Endodermal cell (in vitro differentiated cells): ENCODE data around the gene LRIT3. TPM values are rescaled to one million over a fixed set of nuclear protein-coding genes. Genes with fewer than 3 reads are reported as not detected.

Experiments used
- DNase-seq: peaks from one replicate; pipeline ENCODE4 v3.0.0-alpha.2; 2017
- H3K27ac ChIP-seq: 2 replicates; pipeline ENCODE4 v1.5.1; 2013; ENCODE audit warnings: mild to moderate bottlenecking, low read depth, low read length, moderate library complexity
- H3K27me3 ChIP-seq: 2 replicates; pipeline ENCODE4 v1.6.1; 2013; ENCODE audit warnings: mild to moderate bottlenecking, low read length, moderate library complexity; ENCODE audit not compliant: insufficient read depth, control insufficient read depth, poor library complexity, severe bottlenecking
- H3K36me3 ChIP-seq: 2 replicates; pipeline ENCODE4 v1.7.0; 2013; ENCODE audit warnings: mild to moderate bottlenecking, low read length, moderate library complexity; ENCODE audit not compliant: control insufficient read depth, insufficient read depth
- H3K4me1 ChIP-seq: one replicate; pipeline ENCODE4 v1.7.0; 2013; ENCODE audit warnings: low read length; ENCODE audit not compliant: control insufficient read depth, insufficient read depth
- H3K4me3 ChIP-seq: 2 replicates; pipeline ENCODE4 v1.5.1; 2013; ENCODE audit warnings: mild to moderate bottlenecking, low read length, moderate library complexity
- H3K9ac ChIP-seq: 2 replicates; pipeline ENCODE4 v1.6.1; 2013; ENCODE audit warnings: mild to moderate bottlenecking, low read length, moderate library complexity; ENCODE audit not compliant: poor library complexity, severe bottlenecking; ENCODE audit errors: extremely low read depth
- H3K9me3 ChIP-seq: 2 replicates; pipeline ENCODE4 v1.6.1; 2013; ENCODE audit warnings: mild to moderate bottlenecking, low read length, moderate library complexity; ENCODE audit not compliant: control insufficient read depth
- H3K27ac Mint-ChIP-seq: 2 replicates; pipeline ENCODE4 v1.8.0; 2020; ENCODE audit warnings: mixed read lengths
- H3K27me3 Mint-ChIP-seq: 2 replicates; pipeline ENCODE4 v1.8.0; 2021; ENCODE audit warnings: mild to moderate bottlenecking, mixed read lengths; ENCODE audit not compliant: insufficient read depth
- H3K36me3 Mint-ChIP-seq: 2 replicates; pipeline ENCODE4 v1.8.0; 2020; ENCODE audit warnings: low read depth, mixed read lengths
- H3K4me1 Mint-ChIP-seq: 2 replicates; pipeline ENCODE4 v1.8.0; 2020; ENCODE audit warnings: mixed read lengths
- H3K4me3 Mint-ChIP-seq: 2 replicates; pipeline ENCODE4 v1.8.0; 2020; ENCODE audit warnings: mild to moderate bottlenecking, moderate library complexity, mixed read lengths
- H3K9me3 Mint-ChIP-seq: 2 replicates; pipeline ENCODE4 v1.8.0; 2020; ENCODE audit warnings: mild to moderate bottlenecking, mixed read lengths
- WGBS, 2 experiments: methylation state at CpG; one replicate each; pipeline versions ENCODE4 v1.1.5 to v1.1.7; 2013; ENCODE audit warnings: missing lambda C conversion rate in 2 of 2, mixed read lengths in 1 of 2; ENCODE audit not compliant: insufficient coverage in 1 of 2, insufficient read length in 1 of 2; 5-methylcytosine and 5-hydroxymethylcytosine counted together
- total RNA-seq, 2 donors: library from RNA; stranded (reverse); fragmentation: NEBNext Ultra II Directional in 1 of 2; extraction: Animal tissue kit (Norgen Biotek cat#: 25700) in 1 of 2; gene quantifications; 2 replicates in 1 of 2; 3 replicates in 1 of 2; pipeline ENCODE4 v1.2.1, GENCODE V29; 2021
- TF ChIP-seq, protein P1 (sequence below): fragments of 200-600 bp; sonication (generic); conservative IDR thresholded peaks from 2 replicates; pipeline ENCODE4 v1.5.0; 2021; ENCODE audit warnings: antibody characterized with exemption, mild to moderate bottlenecking

The LRIT3 gene
- total RNA-seq, 2 donors from 2014 or later, result 1.5 to 3.1 TPM

DNA sequence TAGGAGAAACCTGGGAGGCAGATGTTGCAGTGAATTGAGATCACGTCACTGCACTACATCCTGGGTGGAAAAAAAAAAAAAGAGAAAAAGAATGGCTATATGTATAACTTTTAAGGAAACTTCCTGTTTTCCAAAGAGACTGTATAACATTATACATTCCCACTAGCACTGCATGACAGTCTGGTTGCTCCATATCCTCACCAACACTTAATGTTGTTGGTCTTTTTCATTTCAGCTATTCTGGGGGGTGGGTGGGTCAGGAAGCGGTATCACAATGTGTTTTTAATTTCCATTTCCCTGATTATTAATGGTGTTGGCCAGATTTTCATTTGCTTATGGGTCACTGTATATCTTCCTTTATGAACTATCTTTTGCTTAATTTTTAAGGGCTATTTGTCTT, 13.4 kb downstream of the LRIT3 start:
- Mint-ChIP-seq H3K4me3 (no peak overlapping the region), H3K36me3 (peaks cover 16% of the 10 kb centered on the region)

DNA sequence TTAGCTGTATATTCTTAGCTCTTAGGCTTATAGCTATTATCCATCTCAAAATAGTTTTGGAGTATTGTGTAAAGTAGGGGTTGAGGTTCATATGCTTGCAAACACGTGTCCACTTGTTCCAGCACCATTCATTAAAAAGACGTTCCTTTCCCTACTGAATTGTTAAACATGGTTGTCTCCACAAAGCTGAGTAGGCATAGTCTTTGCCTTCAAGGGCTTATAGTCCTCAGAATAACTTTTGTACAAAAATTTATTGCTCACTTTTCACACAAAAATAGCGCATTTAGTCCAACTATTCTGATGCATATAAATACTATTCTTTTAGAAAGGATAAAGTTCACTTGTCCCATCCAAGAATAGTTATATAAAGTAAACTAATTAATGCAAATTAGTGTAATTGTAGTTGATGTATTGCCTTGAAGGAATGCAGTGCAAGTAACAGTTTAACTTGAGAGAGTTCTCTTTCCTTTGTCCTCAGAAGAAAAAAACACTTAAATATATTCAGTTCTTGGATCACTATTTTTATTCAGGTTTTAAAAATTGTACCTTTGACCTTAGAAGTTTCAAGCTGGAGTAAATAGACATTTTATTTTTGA, 14.1 kb downstream of the LRIT3 start:
- Histone ChIP-seq H3K27ac (no peak overlapping the region), H3K9ac (no peak overlapping the region), H3K27me3 (no peaks in the 10 kb centered on the region), H3K9me3 (peaks cover 31% of the 10 kb centered on the region), H3K4me3 (no peak overlapping the region), H3K4me1 (no peaks in the 10 kb centered on the region), H3K36me3 (no peaks in the 10 kb centered on the region)
- Mint-ChIP-seq H3K27me3 (no peaks in the 10 kb centered on the region), H3K36me3 (peaks cover 16% of the 10 kb centered on the region), H3K4me3 (no peak overlapping the region), H3K4me1 (no peaks in the 10 kb centered on the region), H3K9me3 (peaks cover 36% of the 10 kb centered on the region), H3K27ac (no peak overlapping the region)
- TF ChIP-seq, protein P1, sequence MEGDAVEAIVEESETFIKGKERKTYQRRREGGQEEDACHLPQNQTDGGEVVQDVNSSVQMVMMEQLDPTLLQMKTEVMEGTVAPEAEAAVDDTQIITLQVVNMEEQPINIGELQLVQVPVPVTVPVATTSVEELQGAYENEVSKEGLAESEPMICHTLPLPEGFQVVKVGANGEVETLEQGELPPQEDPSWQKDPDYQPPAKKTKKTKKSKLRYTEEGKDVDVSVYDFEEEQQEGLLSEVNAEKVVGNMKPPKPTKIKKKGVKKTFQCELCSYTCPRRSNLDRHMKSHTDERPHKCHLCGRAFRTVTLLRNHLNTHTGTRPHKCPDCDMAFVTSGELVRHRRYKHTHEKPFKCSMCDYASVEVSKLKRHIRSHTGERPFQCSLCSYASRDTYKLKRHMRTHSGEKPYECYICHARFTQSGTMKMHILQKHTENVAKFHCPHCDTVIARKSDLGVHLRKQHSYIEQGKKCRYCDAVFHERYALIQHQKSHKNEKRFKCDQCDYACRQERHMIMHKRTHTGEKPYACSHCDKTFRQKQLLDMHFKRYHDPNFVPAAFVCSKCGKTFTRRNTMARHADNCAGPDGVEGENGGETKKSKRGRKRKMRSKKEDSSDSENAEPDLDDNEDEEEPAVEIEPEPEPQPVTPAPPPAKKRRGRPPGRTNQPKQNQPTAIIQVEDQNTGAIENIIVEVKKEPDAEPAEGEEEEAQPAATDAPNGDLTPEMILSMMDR, result no peak
- DNase-seq, result no peak
- 67 to 100% methylated on average over 2 to 3 of the region's 3 CpGs for WGBS, 2 experiments

More for the DNA sequence above, 13.4 kb downstream of the LRIT3 start:
- Mint-ChIP-seq H3K27ac (no peak overlapping the region), H3K27me3 (no peaks in the 10 kb centered on the region), H3K4me1 (no peaks in the 10 kb centered on the region), H3K9me3 (peaks cover 38% of the 10 kb centered on the region)
- Histone ChIP-seq H3K4me1 (no peaks in the 10 kb centered on the region), H3K27me3 (no peaks in the 10 kb centered on the region), H3K36me3 (no peaks in the 10 kb centered on the region), H3K9me3 (peaks cover 34% of the 10 kb centered on the region), H3K9ac (no peak overlapping the region), H3K27ac (no peak overlapping the region), H3K4me3 (no peak overlapping the region)
- DNase-seq, result no peak
- TF ChIP-seq, protein P1, result no peak
- WGBS, 2 experiments, result 98% methylated on average over 2 of the region's 2 CpGs; no CpG with 5 or more reads in 1 of the 2 experiments

DNA sequence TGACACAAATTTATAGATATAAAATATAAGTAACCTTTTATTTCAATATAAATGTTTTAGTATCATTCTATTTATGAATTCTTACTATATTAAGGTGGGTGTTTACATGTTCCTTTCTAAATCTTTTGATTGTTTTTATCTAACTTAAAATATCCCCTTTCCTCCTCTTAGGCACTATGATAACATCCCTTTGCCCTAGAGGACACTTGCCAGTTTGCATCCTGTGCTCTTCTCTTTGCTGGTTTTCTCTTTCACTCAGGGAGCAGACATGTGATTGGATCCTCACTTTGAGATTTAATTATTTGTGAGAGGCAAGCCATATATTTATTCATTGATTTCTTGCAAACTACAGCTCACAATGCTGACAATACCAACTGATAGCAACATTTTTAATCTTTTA, 16.2 kb downstream of the LRIT3 start:
- Histone ChIP-seq H3K4me1 (no peaks in the 10 kb centered on the region), H3K27ac (no peak overlapping the region), H3K9ac (no peak overlapping the region), H3K36me3 (no peaks in the 10 kb centered on the region), H3K27me3 (no peaks in the 10 kb centered on the region), H3K9me3 (peaks cover 27% of the 10 kb centered on the region), H3K4me3 (no peak overlapping the region)
- TF ChIP-seq, protein P1, result peak; percentile 66
- Mint-ChIP-seq H3K4me3 (no peak overlapping the region), H3K9me3 (peaks cover 22% of the 10 kb centered on the region), H3K27ac (no peak overlapping the region), H3K27me3 (no peaks in the 10 kb centered on the region), H3K36me3 (peaks cover 10% of the 10 kb centered on the region), H3K4me1 (no peaks in the 10 kb centered on the region)
- no peak for DNase-seq
